Neuronal stem cell (in vitro differentiated cells): ENCODE data around the gene TFF3.

Source experiments
- DNase-seq: peaks from one replicate; pipeline ENCODE4 v3.0.0-alpha.2; 2013; ENCODE audit warnings: low spot score
- H2AFZ ChIP-seq: one replicate; pipeline ENCODE4 v1.6.1; 2013; ENCODE audit warnings: mild to moderate bottlenecking, low read length, inconsistent platforms
- H2AK5ac ChIP-seq: 2 replicates; pipeline ENCODE4 v1.6.1; 2013; ENCODE audit warnings: low read depth, mild to moderate bottlenecking, inconsistent platforms, low read length, moderate library complexity, mixed read lengths
- H2BK120ac ChIP-seq: 2 replicates; pipeline ENCODE4 v1.6.1; 2013; ENCODE audit warnings: low read depth, mild to moderate bottlenecking, inconsistent platforms, low read length, moderate library complexity, mixed read lengths
- H2BK12ac ChIP-seq: one replicate; pipeline ENCODE4 v1.6.1; 2013; ENCODE audit warnings: low read length, inconsistent platforms
- H2BK15ac ChIP-seq: 2 replicates; pipeline ENCODE4 v1.6.1; 2013; ENCODE audit warnings: mild to moderate bottlenecking, low read length, inconsistent platforms, mixed read lengths
- H2BK5ac ChIP-seq: one replicate; pipeline ENCODE4 v1.6.1; 2013; ENCODE audit warnings: inconsistent platforms, mild to moderate bottlenecking, low read length, moderate library complexity
- H3K14ac ChIP-seq: one replicate; pipeline ENCODE4 v1.6.1; 2013; ENCODE audit warnings: low read length, inconsistent platforms
- H3K18ac ChIP-seq: 2 replicates; pipeline ENCODE4 v1.6.1; 2013; ENCODE audit warnings: low read length, inconsistent platforms
- H3K23ac ChIP-seq: 2 replicates; pipeline ENCODE4 v1.6.1; 2013; ENCODE audit warnings: low read depth, mild to moderate bottlenecking, mixed read lengths, low read length, inconsistent platforms; ENCODE audit not compliant: poor library complexity
- H3K27ac ChIP-seq: replicated peaks from 3 replicates; pipeline ENCODE4 v1.5.1; 2013; ENCODE audit warnings: low read length, inconsistent platforms
- H3K27me3 ChIP-seq, 3 experiments: 2 replicates each; pipeline ENCODE4 v1.6.1; 2013; ENCODE audit warnings: low read length in 3 of 3, mild to moderate bottlenecking in 2 of 3, inconsistent platforms in 1 of 3, low read depth in 1 of 3, mixed read lengths in 1 of 3, moderate library complexity in 1 of 3; ENCODE audit not compliant: control insufficient read depth in 3 of 3, insufficient read depth in 3 of 3
- H3K36me3 ChIP-seq, 2 donors: replicated peaks in 1 of 2; 2 replicates each; pipeline ENCODE4 v1.6.1; 2013; ENCODE audit warnings: low read length in 2 of 2; ENCODE audit not compliant: control insufficient read depth in 2 of 2, insufficient read depth in 2 of 2
- H3K4ac ChIP-seq: 2 replicates; pipeline ENCODE4 v1.6.1; 2013; ENCODE audit warnings: inconsistent platforms, mild to moderate bottlenecking, low read length, moderate library complexity
- H3K4me1 ChIP-seq, 2 donors: 1 replicate in 1 of 2; 2 replicates in 1 of 2; pipeline ENCODE4 v1.6.1; 2013; ENCODE audit warnings: low read length in 2 of 2, low read depth in 1 of 2; ENCODE audit not compliant: control insufficient read depth in 2 of 2, insufficient read depth in 1 of 2
- H3K4me2 ChIP-seq: one replicate; pipeline ENCODE4 v1.6.1; 2013; ENCODE audit warnings: mild to moderate bottlenecking, low read length, inconsistent platforms; ENCODE audit not compliant: insufficient read depth, poor library complexity, severe bottlenecking
- H3K4me3 ChIP-seq, 2 donors: 2 replicates each; pipeline ENCODE4 v1.5.1; 2013; ENCODE audit warnings: low read length in 2 of 2, mild to moderate bottlenecking in 2 of 2, inconsistent platforms in 1 of 2, moderate library complexity in 1 of 2
- H3K79me1 ChIP-seq: one replicate; pipeline ENCODE4 v1.6.1; 2013; ENCODE audit warnings: low read depth, mild to moderate bottlenecking, inconsistent platforms, low read length, moderate library complexity
- H3K9ac ChIP-seq: one replicate; pipeline ENCODE4 v1.6.1; 2013; ENCODE audit warnings: mild to moderate bottlenecking, low read depth, low read length, inconsistent platforms; ENCODE audit not compliant: poor library complexity
- H3K9me3 ChIP-seq, 2 donors: replicated peaks in 1 of 2; 2 replicates each; pipeline versions ENCODE3 to v1.6.1; 2013; ENCODE audit warnings: low read length in 2 of 2, mild to moderate bottlenecking in 2 of 2, inconsistent platforms in 1 of 2, low read depth in 1 of 2, mixed read lengths in 1 of 2, moderate library complexity in 1 of 2; ENCODE audit not compliant: control insufficient read depth in 2 of 2, insufficient read depth in 1 of 2
- H4K8ac ChIP-seq: one replicate; pipeline ENCODE4 v1.6.1; 2013; ENCODE audit warnings: low read depth, mild to moderate bottlenecking, inconsistent platforms, low read length, moderate library complexity
- H4K91ac ChIP-seq: one replicate; pipeline ENCODE4 v1.6.1; 2013; ENCODE audit warnings: low read length, low read depth, mild to moderate bottlenecking, inconsistent platforms; ENCODE audit not compliant: poor library complexity
- WGBS, 2 donors: extraction: QIAGEN DNeasy Blood & Tissue Kit; methylation state at CpG; one replicate each; pipeline ENCODE4 v1.1.7; 2013; ENCODE audit warnings: missing lambda C conversion rate in 2 of 2, mixed read lengths in 1 of 2; ENCODE audit not compliant: insufficient read length in 2 of 2, insufficient replicate concordance in 1 of 2; ENCODE audit errors: extremely low coverage in 2 of 2; 5-methylcytosine and 5-hydroxymethylcytosine counted together

TFF3 gene

DNA sequence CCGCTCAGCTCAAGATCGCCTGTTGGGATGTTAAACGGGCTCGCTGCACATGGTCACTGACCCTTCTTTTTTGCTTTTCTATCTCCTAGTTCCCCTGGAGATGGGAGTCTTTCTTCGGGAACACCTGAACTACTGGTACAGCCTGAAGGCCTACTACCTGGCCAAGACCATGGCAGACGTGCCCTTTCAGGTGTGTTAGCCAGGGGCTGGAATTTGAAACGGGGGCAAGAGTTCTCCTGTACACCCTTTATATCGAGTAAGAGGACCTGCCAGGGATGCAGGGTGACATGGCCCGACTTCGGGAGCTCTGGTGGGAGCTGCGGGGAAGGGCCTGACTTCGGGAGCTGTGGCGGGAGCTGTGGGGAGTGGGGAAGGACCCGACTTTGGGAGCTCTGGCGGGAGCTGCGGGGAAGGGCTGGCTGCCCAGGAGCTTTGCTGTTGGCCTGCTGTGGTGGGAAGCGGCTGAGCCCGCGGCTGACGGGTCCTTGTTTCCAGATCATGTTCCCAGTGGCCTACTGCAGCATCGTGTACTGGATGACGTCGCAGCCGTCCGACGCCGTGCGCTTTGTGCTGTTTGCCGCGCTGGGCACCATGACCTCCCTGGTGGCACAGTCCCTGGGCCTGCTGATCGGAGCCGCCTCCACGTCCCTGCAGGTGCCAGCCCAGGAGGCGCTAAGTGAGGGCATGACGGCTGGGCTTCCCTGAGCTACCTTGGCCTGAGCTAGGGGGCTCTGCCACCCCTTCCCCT, 24.0 kb downstream of the TFF3 start:
- Histone ChIP-seq H3K79me1 (no peaks in the 10 kb centered on the region), H4K8ac (no peak overlapping the region), H3K27me3 (peaks cover 0 to 4% (median 0%) of the 10 kb centered on the region in 3 experiments), H2BK12ac (no peak overlapping the region), H3K36me3 (peaks cover 0 to 2% of the 10 kb centered on the region in 2 donors), H3K14ac (no peak overlapping the region), H3K9me3 (peaks cover 0 to 6% of the 10 kb centered on the region in 2 donors), H4K91ac (peak overlapping the region; percentile 48), H3K27ac (no peak overlapping the region), H3K23ac (peak overlapping the region; percentile 47), H2BK15ac (no peak overlapping the region), H2BK5ac (no peak overlapping the region), H2BK120ac (no peak overlapping the region), H3K9ac (no peak overlapping the region), H3K18ac (peak overlapping the region; percentile 16), H2AK5ac (no peak overlapping the region), H3K4me1 (peaks cover 0 to 2% of the 10 kb centered on the region in 2 donors), H2AFZ (no peak overlapping the region), H3K4me2 (no peak overlapping the region), H3K4ac (no peak overlapping the region), H3K4me3 (no peak overlapping the region)
- no peak for DNase-seq
- no CpG with 5 or more reads among the region's 35 CpGs for WGBS, 2 donors

DNA sequence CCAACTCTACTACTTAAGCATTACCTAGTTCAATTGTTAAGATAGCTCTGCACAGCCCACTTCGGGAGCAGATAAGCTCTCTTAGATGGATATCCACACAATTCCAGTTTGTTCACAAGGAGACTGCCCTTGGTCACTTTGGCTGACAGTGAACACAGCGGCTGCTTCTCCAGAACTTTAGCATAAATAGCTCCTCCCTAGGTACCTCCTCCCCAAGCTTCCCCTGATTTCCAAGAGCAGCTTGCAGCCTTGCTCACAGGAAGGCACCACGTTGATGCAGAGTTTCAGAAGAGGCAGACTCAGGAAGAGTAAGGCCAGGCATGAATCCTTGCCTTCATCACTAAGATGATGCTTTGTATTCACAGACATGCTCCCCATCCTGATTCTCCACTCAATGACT, 24.7 kb downstream of the TFF3 start:
- no peak overlapping the region for H3K27ac ChIP-seq
- no peak overlapping the region for H3K4me3 ChIP-seq
- H3K18ac ChIP-seq = no peak overlapping the region
- H3K4me2 ChIP-seq = no peak overlapping the region
- WGBS, 2 donors = no CpG with 5 or more reads among the region's 3 CpGs
- no peak overlapping the region for H2BK5ac ChIP-seq
- no peak overlapping the region for H4K91ac ChIP-seq
- peaks cover 0 to 6% of the 10 kb centered on the region in 2 donors for H3K9me3 ChIP-seq
- no peak overlapping the region for H2AK5ac ChIP-seq
- H2BK12ac ChIP-seq = no peak overlapping the region
- no peak overlapping the region for H3K23ac ChIP-seq
- DNase-seq = no peak
- H4K8ac ChIP-seq = no peak overlapping the region
- H3K36me3 ChIP-seq = peaks cover 0 to 2% of the 10 kb centered on the region in 2 donors
- no peak overlapping the region for H2AFZ ChIP-seq
- peaks cover 0 to 2% of the 10 kb centered on the region in 2 donors for H3K4me1 ChIP-seq
- H3K79me1 ChIP-seq = no peaks in the 10 kb centered on the region
- H3K14ac ChIP-seq = no peak overlapping the region
- no peak overlapping the region for H2BK15ac ChIP-seq
- H3K27me3 ChIP-seq = peaks cover 0 to 4% (median 0%) of the 10 kb centered on the region in 3 experiments
- H3K4ac ChIP-seq = no peak overlapping the region
- no peak overlapping the region for H3K9ac ChIP-seq
- no peak overlapping the region for H2BK120ac ChIP-seq

DNA sequence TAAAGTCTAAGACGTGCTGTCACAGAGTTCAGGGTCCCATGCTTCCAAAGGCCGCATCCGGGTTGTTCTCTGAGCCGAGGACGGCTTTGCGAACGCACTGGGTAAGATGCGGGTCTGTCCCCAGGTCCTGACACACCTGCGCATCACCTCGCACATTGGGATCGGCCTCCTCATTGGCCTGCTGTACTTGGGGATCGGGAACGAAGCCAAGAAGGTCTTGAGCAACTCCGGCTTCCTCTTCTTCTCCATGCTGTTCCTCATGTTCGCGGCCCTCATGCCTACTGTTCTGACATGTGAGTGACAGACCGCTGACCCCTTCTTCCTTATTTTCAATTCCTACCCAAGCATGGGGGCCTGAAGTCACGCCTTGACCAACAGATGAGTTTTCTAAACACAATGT, 25.3 kb downstream of the TFF3 start:
- no peak overlapping the region for H2BK120ac ChIP-seq
- peaks cover 0 to 2% of the 10 kb centered on the region in 2 donors for H3K36me3 ChIP-seq
- no peak overlapping the region for H2AK5ac ChIP-seq
- H3K23ac ChIP-seq = no peak overlapping the region
- no CpG with 5 or more reads among the region's 18 CpGs for WGBS, 2 donors
- H2BK15ac ChIP-seq = no peak overlapping the region
- peaks cover 0 to 2% of the 10 kb centered on the region in 2 donors for H3K4me1 ChIP-seq
- peaks cover 0 to 4% (median 0%) of the 10 kb centered on the region in 3 experiments for H3K27me3 ChIP-seq
- no peak overlapping the region for H3K27ac ChIP-seq
- no peaks in the 10 kb centered on the region for H3K79me1 ChIP-seq
- no peak overlapping the region for H4K8ac ChIP-seq
- no peak for DNase-seq
- no peak overlapping the region for H2BK12ac ChIP-seq
- no peak overlapping the region for H3K14ac ChIP-seq
- peaks cover 0 to 6% of the 10 kb centered on the region in 2 donors for H3K9me3 ChIP-seq
- no peak overlapping the region for H3K4ac ChIP-seq
- H2BK5ac ChIP-seq = no peak overlapping the region
- H3K4me3 ChIP-seq = no peak overlapping the region
- no peak overlapping the region for H2AFZ ChIP-seq
- H3K4me2 ChIP-seq = no peak overlapping the region
- peak overlapping the region; percentile 74 for H3K18ac ChIP-seq
- H4K91ac ChIP-seq = no peak overlapping the region
- H3K9ac ChIP-seq = no peak overlapping the region

DNA sequence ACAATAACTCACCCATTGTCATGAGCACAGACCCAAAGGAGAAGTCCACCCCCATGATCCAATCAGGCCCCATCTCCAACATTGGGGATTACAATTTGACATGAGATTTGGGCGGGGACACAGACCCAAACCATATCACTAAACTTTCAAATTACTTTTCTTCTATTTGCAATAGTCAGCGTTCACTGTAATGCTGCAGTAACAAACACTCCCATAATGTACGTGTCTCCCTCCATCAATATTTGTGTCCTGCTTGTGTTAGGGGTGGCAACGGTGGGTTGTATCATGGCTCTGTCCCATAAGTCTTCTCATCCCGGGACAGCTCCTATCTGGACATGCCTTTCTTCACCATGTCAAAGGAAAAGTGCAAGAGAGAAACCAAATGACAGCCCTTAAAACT, 26.2 kb downstream of the TFF3 start:
- Histone ChIP-seq H3K4ac (no peak overlapping the region), H2AK5ac (no peak overlapping the region), H2BK15ac (no peak overlapping the region), H2BK12ac (no peak overlapping the region), H3K27ac (no peak overlapping the region), H3K23ac (no peak overlapping the region), H3K14ac (no peak overlapping the region), H3K9ac (no peak overlapping the region), H3K4me2 (no peak overlapping the region), H3K27me3 (peaks cover 0 to 4% (median 0%) of the 10 kb centered on the region in 3 experiments), H3K9me3 (peaks cover 0 to 6% of the 10 kb centered on the region in 2 donors), H3K4me3 (no peak overlapping the region), H3K79me1 (no peaks in the 10 kb centered on the region), H4K91ac (no peak overlapping the region), H4K8ac (no peak overlapping the region), H3K4me1 (peaks cover 0 to 2% of the 10 kb centered on the region in 2 donors), H2BK5ac (no peak overlapping the region), H3K36me3 (peaks cover 0 to 2% of the 10 kb centered on the region in 2 donors), H3K18ac (no peak overlapping the region), H2AFZ (no peak overlapping the region), H2BK120ac (no peak overlapping the region)
- DNase-seq = no peak
- no CpG with 5 or more reads among the region's 5 CpGs for WGBS, 2 donors
